Body of pancreas (tissue), 4 donors: ENCODE results near the gene CNTLN.

Source experiments
- POLR2A ChIP-seq, 3 donors: fragments of 450-650 bp; IDR thresholded peaks; one replicate each; pipeline ENCODE4 v1.6.1; 2016; ENCODE audit warnings: antibody characterized with exemption in 3 of 3, mild to moderate bottlenecking in 2 of 3
- TF ChIP-seq, protein P1 (sequence below), 7 experiments: fragments of 450-650 bp in 4 of 7; fragments of 200-600 bp in 3 of 7; sonication (generic) in 3 of 7; IDR thresholded peaks; one replicate each; pipeline ENCODE4 v1.5.1; 2016 to 2019; ENCODE audit warnings: antibody characterized with exemption in 7 of 7

DNA sequence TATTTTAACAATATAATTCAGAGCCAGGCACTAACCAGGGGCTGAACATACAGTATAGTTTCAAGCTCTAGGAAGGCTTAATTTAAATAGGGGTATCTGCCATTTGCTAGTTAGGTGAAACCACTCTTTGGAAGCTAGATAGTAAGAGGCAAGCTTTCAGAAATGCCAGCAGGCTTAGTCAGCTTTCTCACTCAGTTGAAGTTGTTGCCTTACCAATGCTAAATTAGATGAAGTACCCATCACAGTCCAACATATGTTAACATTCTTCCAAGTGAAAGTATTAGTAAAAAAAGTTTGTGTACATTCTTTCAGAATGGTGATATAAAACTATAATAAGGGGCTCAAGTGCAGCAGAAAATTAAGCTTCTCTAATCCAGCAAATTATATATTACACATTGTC lies 215.0 kb downstream of the CNTLN start:
- TF ChIP-seq, protein P1, sequence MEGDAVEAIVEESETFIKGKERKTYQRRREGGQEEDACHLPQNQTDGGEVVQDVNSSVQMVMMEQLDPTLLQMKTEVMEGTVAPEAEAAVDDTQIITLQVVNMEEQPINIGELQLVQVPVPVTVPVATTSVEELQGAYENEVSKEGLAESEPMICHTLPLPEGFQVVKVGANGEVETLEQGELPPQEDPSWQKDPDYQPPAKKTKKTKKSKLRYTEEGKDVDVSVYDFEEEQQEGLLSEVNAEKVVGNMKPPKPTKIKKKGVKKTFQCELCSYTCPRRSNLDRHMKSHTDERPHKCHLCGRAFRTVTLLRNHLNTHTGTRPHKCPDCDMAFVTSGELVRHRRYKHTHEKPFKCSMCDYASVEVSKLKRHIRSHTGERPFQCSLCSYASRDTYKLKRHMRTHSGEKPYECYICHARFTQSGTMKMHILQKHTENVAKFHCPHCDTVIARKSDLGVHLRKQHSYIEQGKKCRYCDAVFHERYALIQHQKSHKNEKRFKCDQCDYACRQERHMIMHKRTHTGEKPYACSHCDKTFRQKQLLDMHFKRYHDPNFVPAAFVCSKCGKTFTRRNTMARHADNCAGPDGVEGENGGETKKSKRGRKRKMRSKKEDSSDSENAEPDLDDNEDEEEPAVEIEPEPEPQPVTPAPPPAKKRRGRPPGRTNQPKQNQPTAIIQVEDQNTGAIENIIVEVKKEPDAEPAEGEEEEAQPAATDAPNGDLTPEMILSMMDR (IDR thresholded peaks at IDR 0.05): no peak
- no peak for TF ChIP-seq POLR2A (IDR thresholded peaks at IDR 0.05)
